ELF-1 (cell line): ENCODE measurements around the gene TTC32.

Experiments used
- DNase-seq: peaks from one replicate; pipeline ENCODE4 v3.0.0-alpha.2; 2016; ENCODE audit warnings: low read depth, low spot score

TTC32 gene

DNA sequence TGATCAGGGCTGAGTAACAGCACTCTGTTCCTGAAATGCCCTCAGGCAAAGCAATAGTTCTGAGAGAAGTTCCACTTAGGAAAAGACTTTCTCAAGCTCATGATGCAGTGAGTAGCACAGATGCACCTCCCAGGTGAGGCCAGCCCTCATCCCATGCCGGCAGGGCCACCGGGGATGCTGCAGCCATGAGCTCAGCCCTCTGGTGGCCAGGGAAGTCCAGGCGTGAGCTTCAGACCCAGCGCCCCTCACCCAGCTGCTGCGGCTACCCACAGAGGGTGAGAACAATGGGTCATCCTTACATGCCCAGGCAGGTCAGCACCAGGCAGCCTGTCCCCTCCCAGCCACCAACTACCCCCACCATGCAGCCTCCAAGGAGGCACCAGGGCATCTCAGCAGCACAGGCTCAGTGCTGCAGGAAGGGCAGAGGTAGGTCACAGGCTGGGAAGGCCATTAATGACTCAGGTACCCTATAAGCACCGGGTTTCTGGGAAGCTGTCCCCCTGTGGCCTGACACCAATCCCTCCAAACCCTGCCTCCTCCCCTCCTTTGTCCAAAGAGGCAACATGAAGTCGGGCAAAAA lies 50.6 kb downstream of the TTC32 start:
- peak; percentile 52 for DNase-seq

DNA sequence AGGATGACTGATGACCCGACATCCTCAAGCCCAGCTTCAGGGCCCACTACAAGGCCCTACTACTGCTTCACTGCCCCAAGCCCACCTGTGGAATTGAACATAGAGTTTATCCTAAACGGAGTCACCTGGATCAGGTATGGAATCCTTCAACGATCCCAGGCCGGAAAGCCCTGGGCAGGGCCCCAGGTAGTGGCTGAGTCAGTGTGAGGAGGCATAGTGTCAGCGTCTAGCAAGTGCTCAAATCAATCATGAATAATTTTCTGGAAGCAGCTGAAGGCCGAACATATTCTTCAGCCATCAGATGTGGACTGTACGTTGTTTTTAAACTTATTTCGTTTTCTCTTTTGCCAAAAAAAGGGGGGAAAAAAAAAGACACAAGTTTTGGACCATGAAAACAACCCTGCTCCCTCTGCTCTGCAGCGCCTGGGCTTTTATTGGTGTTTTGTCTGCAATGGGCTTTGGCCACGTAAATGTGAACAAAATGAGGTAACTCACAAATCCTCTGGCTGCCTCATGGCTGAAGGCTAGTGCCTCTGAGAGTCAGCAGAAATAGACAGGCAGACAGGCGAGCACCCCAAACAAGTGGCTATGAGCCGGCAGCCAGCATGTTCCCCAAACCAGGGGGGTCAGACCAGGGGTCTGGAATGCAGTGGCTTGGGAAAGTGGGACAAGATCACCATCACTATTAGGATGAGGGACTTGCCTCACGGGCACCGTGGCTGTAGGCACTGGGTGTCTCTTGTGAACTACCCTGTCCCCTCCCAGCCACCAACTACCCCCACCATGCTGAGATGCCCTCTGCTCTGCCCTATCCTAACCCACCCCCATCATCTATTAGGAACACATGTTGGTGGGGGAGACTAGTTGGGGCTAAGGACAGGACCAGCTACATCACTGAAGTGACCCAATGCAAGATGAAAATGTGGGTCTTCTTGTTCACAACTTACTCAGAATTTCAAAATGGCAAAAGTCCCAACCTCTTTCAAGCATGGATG lies 51.4 kb downstream of the TTC32 start:
- no peak for DNase-seq

DNA sequence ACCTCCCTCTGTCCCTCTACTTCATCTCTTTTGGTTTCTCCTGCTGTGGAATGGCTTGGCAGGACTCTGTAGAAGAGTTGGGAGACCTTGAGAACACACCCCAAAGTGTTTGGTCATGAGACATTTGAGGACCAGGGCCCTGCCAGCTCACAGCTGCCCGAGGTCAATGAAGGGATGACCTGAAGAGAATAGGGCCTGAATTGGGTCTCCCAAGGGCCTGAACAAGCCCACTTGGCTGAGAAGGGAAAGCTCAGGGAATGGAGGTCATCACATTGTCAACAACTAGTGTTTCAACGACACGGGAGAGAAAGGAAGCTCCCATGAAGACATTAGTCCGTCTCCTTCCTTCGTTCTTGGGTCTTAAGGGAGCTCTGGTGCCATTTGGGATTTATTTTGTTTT lies 52.8 kb downstream of the TTC32 start:
- no peak for DNase-seq

- no peak for DNase-seq
Observed at GRCh38 chr2:19848029-19848750, 53.6 kb downstream of the TTC32 start.

DNA sequence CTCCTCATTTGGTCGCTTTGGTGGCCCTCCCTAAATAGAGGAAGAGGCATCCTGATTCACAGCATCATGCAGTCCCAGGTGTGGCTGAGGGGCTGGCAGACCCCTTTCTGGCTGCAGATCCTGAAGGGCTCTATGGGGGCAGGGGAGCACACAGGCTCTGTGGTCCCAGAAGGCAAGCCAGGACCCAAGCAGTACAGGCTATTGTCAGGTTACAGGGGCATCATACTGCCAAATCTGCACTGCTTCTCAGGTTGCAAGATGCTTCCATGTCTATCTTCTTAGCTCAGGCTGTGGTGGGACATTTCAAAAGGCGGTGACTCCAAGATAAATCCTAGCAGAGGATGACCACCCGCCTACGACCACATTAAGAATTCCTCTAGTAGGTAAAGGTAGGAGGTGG lies 54.3 kb downstream of the TTC32 start:
- DNase-seq, result no peak
